IgD-negative memory B cell (primary cell): Measurements from ENCODE around the gene PIP4K2A. TPM values are rescaled to one million over a fixed set of nuclear protein-coding genes. Genes with fewer than 3 reads are reported as not detected.
A peak's percentile ranks its signal among the peaks of the same experiment; 100 is the strongest.
"Not testable (repeated sequence)": the region's sequence is repeated elsewhere in the genome, so short reads cannot be mapped to it uniquely, and the experiment has no call there.

Experiments used
- H3K27ac Mint-ChIP-seq, 3 donors: one replicate each; pipeline ENCODE4 v1.8.0; 2020 to 2022; ENCODE audit warnings: mild to moderate bottlenecking in 3 of 3, mixed read lengths in 3 of 3, moderate library complexity in 1 of 3
- H3K27me3 Mint-ChIP-seq: one replicate; pipeline ENCODE4 v1.8.0; 2021; ENCODE audit warnings: mixed read lengths
- H3K36me3 Mint-ChIP-seq: one replicate; pipeline ENCODE4 v1.8.0; 2020; ENCODE audit warnings: mild to moderate bottlenecking, mixed read lengths
- H3K4me1 Mint-ChIP-seq, 3 donors: one replicate each; pipeline ENCODE4 v1.8.0; 2020 to 2022; ENCODE audit warnings: mixed read lengths in 3 of 3, mild to moderate bottlenecking in 1 of 3
- H3K4me3 Mint-ChIP-seq, 4 donors: one replicate each; pipeline ENCODE4 v1.8.0; 2020 to 2022; ENCODE audit warnings: mild to moderate bottlenecking in 4 of 4, mixed read lengths in 4 of 4, moderate library complexity in 3 of 4
- H3K9me3 Mint-ChIP-seq, 3 donors: one replicate each; pipeline ENCODE4 v1.8.0; 2020 to 2021; ENCODE audit warnings: mixed read lengths in 3 of 3, mild to moderate bottlenecking in 1 of 3
- polyA plus RNA-seq: library from polyadenylated mRNA; unstranded; fragments of 300-500 nt; fragmentation: Illumina TruSeq; gene quantifications from one replicate; pipeline ENCODE4 v1.2.3, GENCODE V29; 2021

The PIP4K2A gene
- polyA plus RNA-seq, 1 donor from 2014 or later: 43.2 TPM

DNA sequence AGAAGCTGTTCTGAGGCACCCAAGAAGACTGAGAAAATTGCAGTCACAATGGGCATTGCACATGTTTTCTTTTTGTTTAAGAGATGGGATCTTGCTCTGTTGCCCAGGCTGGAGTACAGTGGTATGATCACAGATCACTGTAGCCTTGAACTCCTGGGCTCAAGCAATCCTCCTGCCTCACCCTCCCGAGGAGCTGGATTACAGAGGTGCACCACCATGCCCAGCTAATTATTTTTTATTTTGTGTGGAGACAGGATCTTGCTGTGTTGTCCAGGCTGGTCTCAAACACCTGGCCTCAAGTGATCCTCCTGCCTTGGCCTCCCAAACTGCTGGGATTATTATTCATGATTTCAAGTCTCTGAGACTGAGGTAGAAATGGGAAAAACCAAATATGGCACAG is 168.7 kb downstream of the PIP4K2A start:
- H3K4me1 Mint-ChIP-seq: peaks cover 0 to 1% (median 0%) of the 10 kb centered on the region in 3 donors
- no peaks in the 10 kb centered on the region for H3K9me3 Mint-ChIP-seq
- H3K36me3 Mint-ChIP-seq: peaks cover 6% of the 10 kb centered on the region
- H3K27me3 Mint-ChIP-seq: no peaks in the 10 kb centered on the region
- no peak overlapping the region for H3K27ac Mint-ChIP-seq
- H3K4me3 Mint-ChIP-seq: no peak overlapping the region

DNA sequence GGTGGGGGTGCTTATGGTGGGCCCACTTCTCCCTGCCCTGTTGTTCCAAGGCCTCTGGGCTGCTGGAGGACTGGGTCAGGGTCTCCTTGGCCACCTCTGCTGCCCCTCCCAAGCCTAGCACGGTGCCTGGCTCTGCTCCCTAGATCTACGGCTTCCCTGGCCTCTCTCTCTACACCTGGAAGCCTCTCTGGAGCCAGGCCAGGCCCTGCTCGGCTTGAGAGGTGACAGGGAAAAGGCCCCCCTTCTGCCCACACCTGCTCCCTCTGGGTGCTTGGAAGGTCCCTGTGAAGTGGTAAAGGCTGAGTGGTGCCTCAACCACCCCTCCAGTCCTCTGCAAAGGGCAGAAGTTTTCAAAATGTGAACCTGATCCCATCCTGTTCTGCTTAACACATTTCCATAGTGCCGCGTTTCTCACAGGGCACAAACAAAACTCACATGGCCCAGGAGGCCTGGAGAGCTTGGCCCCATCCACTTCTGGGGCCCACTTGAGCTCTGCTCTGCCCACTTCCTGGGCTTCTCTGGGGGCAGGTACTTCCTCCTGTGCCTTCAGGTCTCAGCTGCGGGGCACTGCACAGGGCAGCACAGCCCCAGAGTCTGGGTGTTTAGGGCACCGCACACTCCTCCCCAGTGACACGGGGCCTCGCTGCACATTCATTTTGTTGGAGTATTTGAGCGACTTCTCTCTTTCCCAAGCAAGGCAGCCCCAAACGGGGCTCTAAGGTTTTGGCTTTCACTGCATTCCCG is 169.9 kb downstream of the PIP4K2A start:
- peaks cover 10% of the 10 kb centered on the region for H3K36me3 Mint-ChIP-seq
- H3K27ac Mint-ChIP-seq: peak overlapping the region in 1 of 3 donors; percentile 81
- H3K4me3 Mint-ChIP-seq: peak overlapping the region in 1 of 4 donors; percentile 70
- H3K4me1 Mint-ChIP-seq: peaks cover 0 to 1% (median 0%) of the 10 kb centered on the region in 3 donors
- H3K27me3 Mint-ChIP-seq: no peaks in the 10 kb centered on the region
- H3K9me3 Mint-ChIP-seq: no peaks in the 10 kb centered on the region

DNA sequence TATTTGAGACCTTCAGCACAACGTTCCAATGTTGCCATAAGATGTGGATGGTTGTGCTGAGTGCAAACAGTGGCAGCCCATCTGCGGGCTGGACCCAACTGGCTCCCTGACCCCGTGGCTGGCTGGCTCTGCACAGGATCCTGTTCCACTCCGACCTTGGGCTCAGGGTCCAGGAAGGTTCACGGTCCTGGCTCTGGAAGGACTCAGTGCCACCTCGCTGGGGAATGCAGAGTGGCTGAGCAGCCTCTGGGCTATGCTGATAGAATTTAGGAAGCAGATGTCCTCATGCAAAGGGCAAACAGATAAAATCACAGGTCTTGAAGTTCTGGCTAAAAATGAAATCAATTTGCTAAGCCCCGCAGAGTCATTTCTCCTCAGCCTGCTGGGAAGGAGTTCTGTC is 171.6 kb downstream of the PIP4K2A start:
- no peaks in the 10 kb centered on the region for H3K9me3 Mint-ChIP-seq
- peak overlapping the region in 2 of 3 donors; percentile 62 to 71 for H3K27ac Mint-ChIP-seq
- H3K4me1 Mint-ChIP-seq: peaks cover 0 to 1% (median 0%) of the 10 kb centered on the region in 3 donors
- H3K27me3 Mint-ChIP-seq: no peaks in the 10 kb centered on the region
- no peak overlapping the region for H3K4me3 Mint-ChIP-seq
- peaks cover 11% of the 10 kb centered on the region for H3K36me3 Mint-ChIP-seq

DNA sequence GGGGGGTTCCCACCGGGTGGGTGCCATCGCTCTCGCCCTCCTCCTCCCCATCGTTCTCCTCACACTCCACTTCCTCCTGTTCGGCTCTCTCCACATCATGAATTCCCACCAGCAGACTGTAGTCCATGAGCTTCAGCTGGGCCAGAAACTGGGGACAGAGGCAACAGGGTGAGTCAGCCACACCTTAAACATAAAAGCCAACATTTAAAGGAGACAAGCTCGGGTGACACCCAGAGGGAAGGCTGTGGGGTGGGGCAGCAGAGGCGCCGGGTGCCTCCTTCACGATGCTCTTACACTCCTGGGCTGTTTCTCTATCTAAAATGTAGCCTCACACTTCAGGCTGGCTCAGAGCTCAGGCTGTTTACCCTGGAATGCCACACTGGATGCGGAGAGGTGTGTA is 172.5 kb downstream of the PIP4K2A start:
- Mint-ChIP-seq H3K9me3 (no peaks in the 10 kb centered on the region), H3K4me1 (peaks cover 0 to under 1% (median 0%) of the 10 kb centered on the region in 3 donors), H3K4me3 (no peak overlapping the region), H3K27ac (peak overlapping the region in 1 of 3 donors; percentile 27), H3K36me3 (peaks cover 15% of the 10 kb centered on the region), H3K27me3 (no peaks in the 10 kb centered on the region)

DNA sequence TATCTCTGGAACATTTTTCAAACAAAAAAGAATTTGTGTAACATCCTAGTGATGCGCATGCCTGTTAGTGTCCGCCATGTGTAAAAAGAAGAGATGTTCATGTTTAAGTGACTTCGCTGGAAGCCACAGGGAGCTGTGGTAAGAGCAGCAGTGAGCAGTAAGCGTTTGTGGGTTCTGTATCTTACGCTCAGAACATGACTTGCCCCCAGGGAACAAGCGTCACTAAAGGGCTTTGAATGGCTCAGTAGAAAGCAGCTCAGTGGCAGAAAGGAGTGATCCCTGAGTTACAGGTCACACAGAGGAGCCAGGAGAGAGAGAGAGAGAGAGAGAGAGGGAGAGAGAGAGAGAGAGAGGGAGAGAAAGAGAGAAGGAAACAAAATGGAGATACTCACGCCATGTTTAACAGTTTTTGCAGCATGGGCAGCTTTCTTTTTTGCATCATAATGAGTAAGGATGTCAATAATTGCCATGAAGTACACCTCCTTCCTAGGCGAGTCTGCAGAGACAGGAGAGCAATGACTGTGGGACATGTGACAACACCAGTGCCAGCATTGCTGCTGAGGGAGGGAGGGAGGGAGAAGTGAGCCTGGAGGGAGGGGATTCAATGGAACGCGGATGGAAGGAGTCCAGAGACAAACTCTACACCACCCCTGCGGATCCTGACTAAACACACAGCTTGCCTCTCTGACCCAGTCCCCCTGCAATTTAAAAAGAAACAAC is 174.6 kb downstream of the PIP4K2A start:
- H3K36me3 Mint-ChIP-seq: peaks cover 20% of the 10 kb centered on the region
- no peaks in the 10 kb centered on the region for H3K4me1 Mint-ChIP-seq
- no peaks in the 10 kb centered on the region for H3K9me3 Mint-ChIP-seq
- peak overlapping the region in 1 of 3 donors; percentile 16 for H3K27ac Mint-ChIP-seq
- no peaks in the 10 kb centered on the region for H3K27me3 Mint-ChIP-seq
- no peak overlapping the region for H3K4me3 Mint-ChIP-seq

DNA sequence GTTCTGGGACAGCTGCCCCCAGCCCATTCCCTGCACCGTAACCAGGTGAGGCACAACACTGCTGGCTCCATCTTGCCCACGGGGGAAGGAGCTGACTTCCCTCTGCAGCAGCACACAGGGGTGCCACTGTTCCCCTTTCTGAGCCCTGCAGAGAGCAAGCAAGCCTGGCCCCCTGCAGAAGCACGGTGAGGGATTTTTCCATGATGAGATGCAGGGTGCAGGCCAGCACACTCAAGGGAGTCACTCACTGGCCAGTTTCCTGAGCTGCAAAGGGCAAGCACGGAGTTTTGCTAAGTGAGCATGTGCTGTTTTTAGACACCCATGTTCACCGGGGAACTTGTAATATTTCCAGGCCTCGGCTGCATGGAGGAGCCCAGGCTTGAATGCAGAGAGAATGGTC is 176.6 kb downstream of the PIP4K2A start:
- Mint-ChIP-seq H3K4me1 (no peaks in the 10 kb centered on the region), H3K36me3 (peaks cover 20% of the 10 kb centered on the region), H3K27ac (no peak overlapping the region), H3K27me3 (no peaks in the 10 kb centered on the region), H3K4me3 (no peak overlapping the region), H3K9me3 (no peaks in the 10 kb centered on the region)

DNA sequence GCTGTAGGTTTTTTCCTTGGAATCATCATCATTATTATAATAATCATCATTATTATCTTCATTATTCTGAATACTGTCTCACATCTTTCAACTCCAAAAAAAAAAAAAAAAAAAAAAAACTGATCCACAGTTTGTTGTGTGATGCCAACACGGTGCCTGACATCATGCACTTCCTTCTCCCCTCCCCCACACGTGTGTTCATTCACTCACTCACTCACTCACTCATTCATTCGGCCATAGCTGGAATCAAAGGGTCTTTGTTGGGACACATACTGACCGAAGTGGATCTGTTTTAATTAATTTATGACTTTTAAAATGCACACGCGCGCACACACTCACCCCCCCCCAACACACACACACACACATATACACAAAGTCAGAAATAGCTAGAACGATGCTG is 177.8 kb downstream of the PIP4K2A start:
- Mint-ChIP-seq H3K36me3 (peaks cover 18% of the 10 kb centered on the region), H3K4me3 (no peak overlapping the region), H3K27ac (peak overlapping the region in 1 of 3 donors; percentile 51)

DNA sequence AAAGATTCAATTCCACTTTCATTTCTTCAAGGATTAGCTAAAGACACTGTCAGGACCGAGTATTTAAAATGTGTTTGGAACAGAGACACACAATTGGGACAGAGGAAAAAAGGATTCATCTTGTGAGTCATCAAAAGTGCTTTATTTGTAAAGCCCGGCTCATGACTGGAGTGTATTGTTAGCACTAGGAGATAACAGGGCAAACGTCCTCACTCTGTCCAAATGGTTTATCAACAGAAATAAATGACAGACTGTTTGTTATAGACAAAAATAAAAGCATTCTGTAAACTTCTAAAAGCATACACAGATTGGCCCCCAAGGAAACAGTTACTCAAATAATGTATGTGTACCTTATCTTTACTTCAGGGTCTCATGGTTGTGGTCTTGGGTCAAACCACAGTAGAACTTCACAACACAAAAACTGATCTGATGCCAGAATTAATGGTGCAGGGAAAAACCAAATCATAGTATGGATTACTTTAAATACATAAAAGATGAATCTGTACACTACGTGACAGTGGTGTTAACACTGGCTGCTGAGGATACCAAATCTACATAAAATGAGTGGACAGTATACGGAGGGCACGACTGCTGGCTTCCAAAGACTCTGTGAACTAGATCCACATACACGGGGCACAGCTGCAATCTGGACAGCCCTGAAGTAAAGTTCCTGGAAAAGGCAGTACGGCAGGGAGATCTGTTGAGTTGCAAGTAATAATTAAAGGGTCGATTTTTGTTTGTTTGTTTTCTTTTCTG is 179.4 kb downstream of the PIP4K2A start:
- H3K9me3 Mint-ChIP-seq: no peaks in the 10 kb centered on the region
- H3K4me3 Mint-ChIP-seq: no peak overlapping the region
- peaks cover 14% of the 10 kb centered on the region for H3K36me3 Mint-ChIP-seq
- peaks cover 0 to 3% (median 0%) of the 10 kb centered on the region in 3 donors for H3K4me1 Mint-ChIP-seq
- H3K27me3 Mint-ChIP-seq: no peaks in the 10 kb centered on the region
- no peak overlapping the region for H3K27ac Mint-ChIP-seq

More for the DNA sequence above, 177.8 kb downstream of the PIP4K2A start:
- Mint-ChIP-seq H3K4me1 (peaks cover 0 to 3% (median 0%) of the 10 kb centered on the region in 3 donors), H3K9me3 (no peaks in the 10 kb centered on the region), H3K27me3 (no peaks in the 10 kb centered on the region)

DNA sequence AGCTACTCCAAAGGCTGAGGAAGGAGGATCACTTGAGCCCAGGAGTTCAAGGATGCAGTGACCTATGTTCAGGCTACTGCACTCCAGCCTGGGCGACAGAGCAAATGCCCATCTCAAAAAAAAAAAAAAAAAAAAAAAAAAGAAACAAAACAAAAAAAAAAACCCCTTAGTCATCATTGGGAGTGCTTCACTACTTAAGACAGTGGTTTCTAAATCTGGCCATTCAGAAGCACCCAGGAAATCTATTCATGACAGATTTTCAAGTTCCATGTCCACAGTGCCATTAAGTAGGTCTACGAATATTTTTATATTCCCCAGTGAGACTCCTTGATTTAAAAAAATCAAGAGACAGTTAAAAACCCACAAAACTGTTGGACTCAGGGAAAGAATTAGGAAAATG is 182.9 kb downstream of the PIP4K2A start:
- H3K4me3 Mint-ChIP-seq: no peak overlapping the region
- no peak overlapping the region for H3K27ac Mint-ChIP-seq
- H3K9me3 Mint-ChIP-seq: peaks cover under 1 to 11% (median 9%) of the 10 kb centered on the region in 3 donors
- H3K36me3 Mint-ChIP-seq: peaks cover 4% of the 10 kb centered on the region
- H3K4me1 Mint-ChIP-seq: peaks cover 0 to 3% (median 0%) of the 10 kb centered on the region in 3 donors
- no peaks in the 10 kb centered on the region for H3K27me3 Mint-ChIP-seq

DNA sequence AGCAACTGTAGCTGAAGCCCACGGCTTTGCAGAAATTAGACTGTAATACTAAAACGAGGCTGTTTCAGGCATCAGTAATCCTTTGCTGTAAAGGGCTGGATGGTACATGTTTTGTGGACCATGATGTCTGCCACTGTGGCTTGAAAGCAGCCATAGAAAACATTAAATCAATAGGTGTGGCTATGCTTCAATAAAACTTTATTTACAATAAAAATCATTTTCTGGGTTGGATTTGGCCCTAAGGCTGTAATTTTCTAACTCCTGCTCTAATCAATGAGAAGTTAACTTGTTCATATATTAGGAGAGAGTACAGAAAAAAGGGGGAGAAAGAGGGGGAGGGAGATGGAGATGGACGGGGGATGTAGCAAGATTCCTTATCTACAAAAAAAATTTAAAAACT is 183.4 kb downstream of the PIP4K2A start:
- H3K9me3 Mint-ChIP-seq: peaks cover 3 to 13% (median 9%) of the 10 kb centered on the region in 3 donors
- no peak overlapping the region for H3K27ac Mint-ChIP-seq
- H3K36me3 Mint-ChIP-seq: peaks cover under 1% of the 10 kb centered on the region
- H3K4me1 Mint-ChIP-seq: peaks cover 0 to 3% (median 0%) of the 10 kb centered on the region in 3 donors
- no peaks in the 10 kb centered on the region for H3K27me3 Mint-ChIP-seq
- no peak overlapping the region for H3K4me3 Mint-ChIP-seq

DNA sequence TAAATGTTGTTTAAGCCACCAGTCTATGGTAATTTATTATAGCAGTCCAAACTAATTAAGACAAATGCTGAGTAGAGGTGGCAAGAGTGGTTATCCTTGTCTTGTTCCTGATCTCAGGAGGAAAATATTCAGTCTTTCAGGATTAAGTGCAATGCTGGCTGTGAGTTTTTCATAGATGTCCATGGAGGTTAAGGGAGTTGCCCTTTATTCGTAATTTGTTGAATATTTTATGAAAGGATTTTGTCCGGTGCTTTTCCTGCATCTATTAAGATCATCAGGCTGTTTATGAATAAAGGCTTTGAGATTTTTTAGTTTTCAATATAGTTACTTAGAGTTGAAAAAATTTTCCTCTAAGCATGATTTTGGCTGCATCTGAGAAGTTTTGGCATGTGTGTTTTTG is 186.9 kb downstream of the PIP4K2A start:
- Mint-ChIP-seq H3K36me3 (no peaks in the 10 kb centered on the region), H3K4me3 (no peak overlapping the region), H3K9me3 (peaks cover 8 to 35% (median 32%) of the 10 kb centered on the region in 3 donors), H3K27ac (no peak overlapping the region), H3K4me1 (peaks cover 0 to 3% (median 0%) of the 10 kb centered on the region in 3 donors), H3K27me3 (no peaks in the 10 kb centered on the region)

DNA sequence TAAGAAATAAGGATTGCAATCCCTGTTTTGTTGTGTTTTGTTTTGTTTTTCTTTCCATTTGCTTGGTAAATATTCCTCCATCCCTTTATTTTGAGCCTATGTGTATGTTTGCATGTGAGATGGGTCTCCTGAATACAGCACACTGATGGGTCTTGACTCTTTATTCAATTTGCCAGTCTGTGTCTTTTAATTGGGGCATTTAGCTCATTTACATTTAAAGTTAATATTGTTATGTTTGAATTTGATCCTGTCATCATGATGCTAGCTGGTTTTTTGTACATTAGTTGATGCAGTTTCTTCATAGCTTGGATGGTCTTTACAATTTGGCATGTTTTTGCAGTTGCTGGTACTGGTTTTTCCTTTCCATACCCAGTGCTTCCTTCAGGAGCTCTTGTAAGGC is 190.0 kb downstream of the PIP4K2A start:
- not testable (repeated sequence) for H3K4me1 Mint-ChIP-seq, H3K27ac Mint-ChIP-seq, H3K27me3 Mint-ChIP-seq, H3K4me3 Mint-ChIP-seq, H3K36me3 Mint-ChIP-seq
- peaks cover 8 to 45% (median 40%) of the 10 kb centered on the region in 3 donors for H3K9me3 Mint-ChIP-seq

DNA sequence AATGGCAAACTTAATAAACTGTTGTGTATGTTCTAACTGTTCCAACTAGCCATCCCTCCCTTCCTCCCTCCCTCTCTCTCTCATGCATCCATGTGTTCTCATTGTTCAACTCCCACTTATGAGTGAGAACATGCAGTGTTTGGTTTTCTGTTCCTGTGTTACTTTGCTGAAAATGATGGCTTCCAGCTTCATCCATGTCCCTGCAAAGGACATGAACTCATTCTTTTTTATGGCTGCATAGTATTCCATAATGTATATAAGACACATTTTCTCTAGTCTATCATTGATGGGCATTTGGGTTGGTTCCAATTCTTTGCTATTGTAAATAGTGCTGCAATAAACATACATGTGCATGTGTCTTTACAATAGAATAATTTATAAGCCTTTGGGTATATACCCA is 193.7 kb downstream of the PIP4K2A start:
- not testable (repeated sequence) for H3K36me3 Mint-ChIP-seq, H3K4me3 Mint-ChIP-seq, H3K27ac Mint-ChIP-seq, H3K27me3 Mint-ChIP-seq, H3K4me1 Mint-ChIP-seq
- H3K9me3 Mint-ChIP-seq: peaks cover 7 to 36% (median 26%) of the 10 kb centered on the region in 3 donors

DNA sequence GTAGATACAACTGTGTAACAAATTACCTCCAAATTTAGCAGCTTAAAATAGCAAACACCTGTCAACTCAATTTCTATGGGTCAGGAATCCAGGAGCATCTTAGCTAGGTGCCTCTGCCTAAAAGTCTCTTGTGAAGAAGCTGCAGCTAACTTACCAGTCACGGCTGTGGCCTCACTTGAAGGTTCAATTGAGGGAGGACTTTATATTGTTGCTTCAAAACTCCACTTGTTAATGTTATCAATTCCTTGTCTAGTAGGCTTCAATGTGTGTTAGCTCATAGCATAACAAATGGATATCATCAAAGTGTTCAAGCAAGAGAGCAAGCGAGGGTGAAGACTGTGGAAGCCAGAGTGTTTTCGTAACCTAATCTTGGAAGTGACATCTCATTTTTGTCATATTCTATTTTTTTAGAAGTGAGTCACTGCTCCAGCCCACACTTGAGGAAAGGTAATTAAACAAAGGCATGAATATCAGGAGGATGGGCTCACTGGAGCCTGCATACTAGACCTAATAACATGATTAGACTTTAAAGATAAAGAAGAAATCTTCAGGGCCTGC is 196.1 kb downstream of the PIP4K2A start:
- Mint-ChIP-seq H3K27ac (no peak overlapping the region), H3K36me3 (peaks cover 2% of the 10 kb centered on the region), H3K27me3 (peaks cover 5% of the 10 kb centered on the region), H3K4me1 (peaks cover 0 to 6% (median 2%) of the 10 kb centered on the region in 3 donors), H3K9me3 (peaks cover 4 to 17% (median 10%) of the 10 kb centered on the region in 3 donors), H3K4me3 (no peak overlapping the region)

DNA sequence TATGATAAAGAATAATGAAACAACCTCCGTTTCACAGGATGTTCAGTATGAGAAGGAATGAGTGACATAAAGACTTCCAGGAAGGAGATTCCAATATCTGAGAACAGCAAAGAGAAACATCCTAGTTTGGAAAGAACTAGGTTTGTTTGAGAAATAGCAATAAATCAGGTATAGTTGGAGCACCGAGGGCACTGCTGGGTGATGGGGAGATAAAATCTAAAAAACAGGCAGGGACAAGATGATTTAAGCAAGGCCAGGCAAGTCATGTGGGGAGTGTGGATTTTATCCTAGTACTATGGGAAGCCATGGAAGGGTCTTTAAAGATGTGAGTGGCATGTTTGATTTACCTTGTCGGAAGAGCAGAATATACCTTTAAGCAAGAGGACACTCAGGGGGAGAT is 199.4 kb downstream of the PIP4K2A start:
- no peak overlapping the region for H3K27ac Mint-ChIP-seq

More for the DNA sequence above, 199.4 kb downstream of the PIP4K2A start:
- Mint-ChIP-seq H3K4me1 (peaks cover 0 to 6% (median 2%) of the 10 kb centered on the region in 3 donors), H3K4me3 (no peak overlapping the region), H3K9me3 (peaks cover 0 to 8% (median 3%) of the 10 kb centered on the region in 3 donors), H3K27me3 (peaks cover 12% of the 10 kb centered on the region), H3K36me3 (peaks cover 2% of the 10 kb centered on the region)
